Stimulated activated CD8-positive, alpha-beta memory T cell treated with anti-CD3 and anti-CD28 coated beads, Interleukin-12 subunit alpha, Interleukin-12 subunit beta, amount 100 ng/mL, for 4 hours (primary cell): Measurements from ENCODE around the gene LGI1.

Experiments used
- DNase-seq: peaks from one replicate; pipeline ENCODE4 v3.0.0-alpha.2; 2020; ENCODE audit warnings: low read depth

Gene LGI1

GRCh38 chr10:93757801-93758507 is at the start of gene LGI1:
Gene LGI1 (plus strand): TSS chr10:93757936. CDS start chr10:93758145, 209 bp downstream.
- DNase-seq, result no peak

- DNase-seq, result no peak
Observed at GRCh38 chr10:93710333-93710909, 47.3 kb upstream of the LGI1 start.

- DNase-seq, result no peak
Observed at GRCh38 chr10:93711891-93712290, 45.8 kb upstream of the LGI1 start.

GRCh38 chr10:93712593-93712992 is 45.1 kb upstream of the LGI1 start:
- DNase-seq, result no peak

GRCh38 chr10:93715345-93715744 is 42.4 kb upstream of the LGI1 start:
- no peak for DNase-seq

- no peak for DNase-seq
Observed at GRCh38 chr10:93716766-93717165, 41.0 kb upstream of the LGI1 start.

- no peak for DNase-seq
Observed at GRCh38 chr10:93718937-93719725, 38.6 kb upstream of the LGI1 start.

GRCh38 chr10:93719901-93720300 is 37.8 kb upstream of the LGI1 start:
- no peak for DNase-seq

GRCh38 chr10:93722550-93722949 is 35.2 kb upstream of the LGI1 start:
- no peak for DNase-seq

- no peak for DNase-seq
Observed at GRCh38 chr10:93723153-93723552, 34.6 kb upstream of the LGI1 start.

- no peak for DNase-seq
Observed at GRCh38 chr10:93726024-93726423, 31.7 kb upstream of the LGI1 start.

- DNase-seq, result no peak
Observed at GRCh38 chr10:93741367-93741766, 16.4 kb upstream of the LGI1 start.

- DNase-seq, result no peak
Observed at GRCh38 chr10:93742633-93743349, 14.9 kb upstream of the LGI1 start.

- DNase-seq, result no peak
Observed at GRCh38 chr10:93745408-93746065, 12.2 kb upstream of the LGI1 start.

GRCh38 chr10:93746844-93747284 is 10.9 kb upstream of the LGI1 start:
- no peak for DNase-seq

GRCh38 chr10:93749218-93749799 is 8.4 kb upstream of the LGI1 start:
- no peak for DNase-seq

GRCh38 chr10:93751124-93751523 is 6.6 kb upstream of the LGI1 start:
- no peak for DNase-seq

GRCh38 chr10:93751832-93752231 is 5.9 kb upstream of the LGI1 start:
- DNase-seq, result no peak

GRCh38 chr10:93752761-93753160 is 5.0 kb upstream of the LGI1 start:
- no peak for DNase-seq

- DNase-seq, result no peak
Observed at GRCh38 chr10:93753621-93754250, 4.0 kb upstream of the LGI1 start.

GRCh38 chr10:93754761-93755160 is 3.0 kb upstream of the LGI1 start:
- DNase-seq, result no peak
